Astrocyte (in vitro differentiated cells and primary cell): Measurements from ENCODE around the gene TMEM154. TPM values are rescaled to one million over a fixed set of nuclear protein-coding genes. Genes with fewer than 3 reads are reported as not detected.

Experiments used
- DNase-seq: peaks from one replicate; pipeline ENCODE4 v3.0.0-alpha.2; 2010; ENCODE audit warnings: low read depth
- FAIRE-seq: peaks from 2 replicates; lab custom pipeline; 2011; peaks lifted over from hg19 to GRCh38; lab: Jason Lieb, UNC
- H2AFZ ChIP-seq: 2 replicates; pipeline ENCODE4 v1.6.0; 2012; ENCODE audit warnings: low read depth, low read length, inconsistent platforms
- H3K27ac ChIP-seq: 2 replicates; pipeline ENCODE4 v1.5.1; 2011; ENCODE audit warnings: low read depth, low read length, inconsistent platforms
- H3K27me3 ChIP-seq: 2 replicates; pipeline ENCODE4 v1.6.0; 2011; ENCODE audit warnings: low read length, inconsistent platforms; ENCODE audit not compliant: insufficient read depth
- H3K36me3 ChIP-seq: 2 replicates; pipeline ENCODE4 v1.5.1; 2011; ENCODE audit warnings: low read length, inconsistent platforms; ENCODE audit not compliant: insufficient read depth
- H3K4me1 ChIP-seq: 2 replicates; pipeline ENCODE4 v1.5.1; 2011; ENCODE audit warnings: low read length, inconsistent platforms; ENCODE audit not compliant: insufficient read depth
- H3K4me2 ChIP-seq: 2 replicates; pipeline ENCODE4 v1.6.0; 2012; ENCODE audit warnings: low read length, inconsistent platforms
- H3K4me3 ChIP-seq: 2 replicates; pipeline ENCODE4 v1.5.1; 2011; ENCODE audit warnings: low read depth, mild to moderate bottlenecking, low read length, inconsistent platforms; ENCODE audit not compliant: insufficient read depth
- H3K79me2 ChIP-seq: 2 replicates; pipeline ENCODE4 v1.6.0; 2012; ENCODE audit warnings: mild to moderate bottlenecking, low read length, inconsistent platforms; ENCODE audit not compliant: insufficient read depth
- H3K9ac ChIP-seq: 2 replicates; pipeline ENCODE4 v1.6.0; 2012; ENCODE audit warnings: mild to moderate bottlenecking, low read length, inconsistent platforms
- H3K9me3 ChIP-seq: 2 replicates; pipeline ENCODE4 v1.5.1; 2012; ENCODE audit warnings: low read depth, mild to moderate bottlenecking, low read length, inconsistent platforms; ENCODE audit not compliant: insufficient read depth
- H4K20me1 ChIP-seq: 2 replicates; pipeline ENCODE4 v1.6.0; 2012; ENCODE audit warnings: low read length, inconsistent platforms; ENCODE audit not compliant: insufficient read depth
- H3K27ac Mint-ChIP-seq: one replicate; pipeline ENCODE4 v1.8.0; 2021; ENCODE audit warnings: mild to moderate bottlenecking, mixed read lengths; ENCODE audit not compliant: unreplicated experiment
- H3K27me3 Mint-ChIP-seq: one replicate; pipeline ENCODE4 v1.8.0; 2021; ENCODE audit warnings: low read depth, mixed read lengths; ENCODE audit not compliant: unreplicated experiment
- H3K36me3 Mint-ChIP-seq: one replicate; pipeline ENCODE4 v1.8.0; 2021; ENCODE audit warnings: low read depth, mixed read lengths; ENCODE audit not compliant: unreplicated experiment
- H3K4me1 Mint-ChIP-seq: one replicate; pipeline ENCODE4 v1.8.0; 2021; ENCODE audit warnings: low read depth, mixed read lengths; ENCODE audit not compliant: unreplicated experiment
- H3K4me3 Mint-ChIP-seq: one replicate; pipeline ENCODE4 v1.8.0; 2021; ENCODE audit warnings: mild to moderate bottlenecking, moderate library complexity, mixed read lengths; ENCODE audit not compliant: unreplicated experiment
- H3K9me3 Mint-ChIP-seq: one replicate; pipeline ENCODE4 v1.8.0; 2021; ENCODE audit warnings: mild to moderate bottlenecking, mixed read lengths; ENCODE audit not compliant: unreplicated experiment
- EZH2 ChIP-seq: IDR thresholded peaks from 2 replicates; pipeline ENCODE4 v1.6.1; 2012; ENCODE audit warnings: mild to moderate bottlenecking, low read length, inconsistent platforms; ENCODE audit not compliant: insufficient read depth
- total RNA-seq: library from RNA; stranded (reverse); gene quantifications from 2 replicates; pipeline ENCODE4 v1.2.1, GENCODE V29; 2021
- TF ChIP-seq, protein P1 (sequence below): IDR thresholded peaks from 2 replicates; pipeline ENCODE4 v1.5.1; 2011; ENCODE audit warnings: low read depth, mild to moderate bottlenecking, inconsistent platforms, low read length, moderate library complexity; ENCODE audit not compliant: insufficient read depth

TMEM154 gene
- total RNA-seq, 1 donor from 2014 or later = 13.2 TPM

DNA sequence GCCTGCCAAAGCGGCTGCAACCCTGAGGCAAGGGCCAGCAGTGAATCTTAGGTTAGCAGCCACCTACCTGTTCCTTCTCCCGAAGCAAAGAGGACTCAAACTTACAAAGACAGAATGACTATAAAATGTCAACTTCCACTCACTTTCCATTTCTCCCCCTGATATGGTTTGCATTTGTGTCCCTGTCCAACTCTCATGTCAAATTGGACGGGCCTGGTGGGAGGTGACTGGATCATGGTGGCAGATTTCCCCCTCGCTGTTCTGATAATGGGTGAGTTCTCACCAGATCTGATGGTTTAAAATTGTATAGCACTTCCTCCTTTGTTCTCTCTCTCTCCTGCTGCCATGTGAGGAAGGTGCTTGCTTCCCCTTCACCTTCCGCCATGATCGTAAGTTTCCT, 35.3 kb upstream of the TMEM154 start:
- Histone ChIP-seq H3K4me2 (no peak overlapping the region), H3K27ac (no peak overlapping the region), H3K27me3 (no peaks in the 10 kb centered on the region), H3K79me2 (no peaks in the 10 kb centered on the region), H4K20me1 (no peaks in the 10 kb centered on the region), H3K36me3 (no peaks in the 10 kb centered on the region), H3K9me3 (peaks cover 6% of the 10 kb centered on the region), H3K4me3 (no peak overlapping the region), H3K9ac (no peak overlapping the region), H3K4me1 (no peaks in the 10 kb centered on the region), H2AFZ (no peak overlapping the region)
- FAIRE-seq (no peak), DNase-seq (no peak)
- Mint-ChIP-seq H3K36me3 (no peaks in the 10 kb centered on the region), H3K9me3 (peaks cover 17% of the 10 kb centered on the region), H3K4me1 (no peaks in the 10 kb centered on the region), H3K4me3 (no peak overlapping the region), H3K27me3 (peaks cover 3% of the 10 kb centered on the region), H3K27ac (no peak overlapping the region)
- TF ChIP-seq, protein P1, sequence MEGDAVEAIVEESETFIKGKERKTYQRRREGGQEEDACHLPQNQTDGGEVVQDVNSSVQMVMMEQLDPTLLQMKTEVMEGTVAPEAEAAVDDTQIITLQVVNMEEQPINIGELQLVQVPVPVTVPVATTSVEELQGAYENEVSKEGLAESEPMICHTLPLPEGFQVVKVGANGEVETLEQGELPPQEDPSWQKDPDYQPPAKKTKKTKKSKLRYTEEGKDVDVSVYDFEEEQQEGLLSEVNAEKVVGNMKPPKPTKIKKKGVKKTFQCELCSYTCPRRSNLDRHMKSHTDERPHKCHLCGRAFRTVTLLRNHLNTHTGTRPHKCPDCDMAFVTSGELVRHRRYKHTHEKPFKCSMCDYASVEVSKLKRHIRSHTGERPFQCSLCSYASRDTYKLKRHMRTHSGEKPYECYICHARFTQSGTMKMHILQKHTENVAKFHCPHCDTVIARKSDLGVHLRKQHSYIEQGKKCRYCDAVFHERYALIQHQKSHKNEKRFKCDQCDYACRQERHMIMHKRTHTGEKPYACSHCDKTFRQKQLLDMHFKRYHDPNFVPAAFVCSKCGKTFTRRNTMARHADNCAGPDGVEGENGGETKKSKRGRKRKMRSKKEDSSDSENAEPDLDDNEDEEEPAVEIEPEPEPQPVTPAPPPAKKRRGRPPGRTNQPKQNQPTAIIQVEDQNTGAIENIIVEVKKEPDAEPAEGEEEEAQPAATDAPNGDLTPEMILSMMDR = no peak
- TF ChIP-seq EZH2 = no peak

DNA sequence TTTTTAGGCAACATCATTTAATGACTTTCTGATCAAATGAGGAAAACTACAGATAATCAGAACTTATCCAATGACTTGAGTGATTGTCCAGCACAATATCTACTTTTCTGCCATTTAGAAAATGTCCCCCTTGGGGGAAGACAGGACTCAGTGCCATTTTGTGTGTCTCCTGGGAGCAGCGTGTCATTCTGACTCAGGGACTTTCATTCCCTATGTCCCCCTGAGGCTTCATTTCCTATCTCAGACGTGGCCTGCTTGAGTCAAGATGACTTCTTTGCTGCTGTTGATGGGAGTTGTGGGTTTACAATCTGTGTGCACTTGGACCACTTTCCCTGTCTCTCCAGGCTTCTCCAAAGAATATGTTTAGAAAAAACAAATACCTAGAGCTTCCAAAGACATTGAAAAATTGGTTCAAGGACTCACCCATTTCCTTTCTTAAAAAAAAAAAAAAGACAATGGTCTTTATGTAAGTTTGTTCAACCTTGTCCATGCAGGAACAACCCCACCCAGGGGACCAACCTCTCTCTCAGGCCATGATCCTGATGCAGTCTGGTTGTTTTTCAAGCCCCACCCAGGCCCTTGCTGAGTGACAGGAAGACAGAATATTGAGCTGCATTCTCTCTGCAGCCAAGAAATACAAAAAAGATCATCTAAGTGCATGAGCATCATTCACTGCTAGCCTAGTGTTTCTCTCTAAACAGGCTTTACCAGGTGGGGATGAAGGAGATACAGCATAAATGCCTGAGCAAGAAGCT, 34.3 kb upstream of the TMEM154 start:
- no peak for TF ChIP-seq EZH2
- TF ChIP-seq, protein P1 = no peak
- peaks cover 6% of the 10 kb centered on the region for H3K9me3 ChIP-seq
- no peak overlapping the region for H3K27ac ChIP-seq
- Mint-ChIP-seq H3K4me3 (no peak overlapping the region), H3K36me3 (no peaks in the 10 kb centered on the region), H3K4me1 (no peaks in the 10 kb centered on the region), H3K27me3 (peaks cover 3% of the 10 kb centered on the region), H3K9me3 (peaks cover 19% of the 10 kb centered on the region), H3K27ac (no peak overlapping the region)
- H3K79me2 ChIP-seq = no peaks in the 10 kb centered on the region
- H2AFZ ChIP-seq = no peak overlapping the region
- DNase-seq (no peak), FAIRE-seq (no peak)
- no peak overlapping the region for H3K4me3 ChIP-seq
- no peak overlapping the region for H3K4me2 ChIP-seq
- H3K36me3 ChIP-seq = no peaks in the 10 kb centered on the region
- H3K27me3 ChIP-seq = no peaks in the 10 kb centered on the region
- no peak overlapping the region for H3K9ac ChIP-seq
- H3K4me1 ChIP-seq = no peaks in the 10 kb centered on the region
- H4K20me1 ChIP-seq = no peaks in the 10 kb centered on the region
